ENCODE results near the gene RUNX2.

DNA sequence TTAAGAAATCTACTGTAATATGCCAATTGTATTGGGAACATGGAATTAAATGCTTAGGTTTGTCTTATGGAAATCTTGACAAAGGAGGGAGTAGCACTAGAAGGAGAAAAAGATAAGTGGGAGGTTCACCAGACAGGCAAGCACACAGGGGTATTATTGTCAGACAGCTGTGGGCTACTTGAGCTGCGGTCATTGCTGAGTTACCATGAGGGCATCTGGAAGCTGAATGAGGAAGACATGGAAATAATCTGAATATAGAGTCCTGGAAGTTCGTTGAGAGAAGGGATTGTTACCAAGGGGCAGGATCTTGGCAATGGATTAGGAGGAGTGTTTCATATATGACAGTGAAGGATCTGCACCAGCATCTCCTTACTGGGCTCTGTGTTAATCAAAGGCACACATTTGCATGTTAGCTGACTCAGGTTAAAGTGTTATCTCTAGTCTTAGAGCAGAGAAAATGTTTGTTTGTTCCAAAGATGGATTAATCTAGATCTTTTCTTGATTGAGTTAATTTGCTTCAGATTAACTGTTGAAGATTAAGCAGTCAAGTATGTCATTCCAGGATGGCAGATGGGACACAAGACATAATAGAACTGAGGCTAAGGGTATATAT, 102.6 kb downstream of the RUNX2 start:
- TF ChIP-seq, protein P1, sequence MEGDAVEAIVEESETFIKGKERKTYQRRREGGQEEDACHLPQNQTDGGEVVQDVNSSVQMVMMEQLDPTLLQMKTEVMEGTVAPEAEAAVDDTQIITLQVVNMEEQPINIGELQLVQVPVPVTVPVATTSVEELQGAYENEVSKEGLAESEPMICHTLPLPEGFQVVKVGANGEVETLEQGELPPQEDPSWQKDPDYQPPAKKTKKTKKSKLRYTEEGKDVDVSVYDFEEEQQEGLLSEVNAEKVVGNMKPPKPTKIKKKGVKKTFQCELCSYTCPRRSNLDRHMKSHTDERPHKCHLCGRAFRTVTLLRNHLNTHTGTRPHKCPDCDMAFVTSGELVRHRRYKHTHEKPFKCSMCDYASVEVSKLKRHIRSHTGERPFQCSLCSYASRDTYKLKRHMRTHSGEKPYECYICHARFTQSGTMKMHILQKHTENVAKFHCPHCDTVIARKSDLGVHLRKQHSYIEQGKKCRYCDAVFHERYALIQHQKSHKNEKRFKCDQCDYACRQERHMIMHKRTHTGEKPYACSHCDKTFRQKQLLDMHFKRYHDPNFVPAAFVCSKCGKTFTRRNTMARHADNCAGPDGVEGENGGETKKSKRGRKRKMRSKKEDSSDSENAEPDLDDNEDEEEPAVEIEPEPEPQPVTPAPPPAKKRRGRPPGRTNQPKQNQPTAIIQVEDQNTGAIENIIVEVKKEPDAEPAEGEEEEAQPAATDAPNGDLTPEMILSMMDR (IDR thresholded peaks at IDR 0.05; ENCODE audit: insufficient read depth, low read depth, low read length), result no peak
- no peak for TF ChIP-seq EZH2 (IDR thresholded peaks at IDR 0.05; ENCODE audit: insufficient read depth, low read length)
